GM18861 (cell line): ENCODE measurements around the gene DHX30.
"Not testable (repeated sequence)": the region's sequence is repeated elsewhere in the genome, so short reads cannot be mapped to it uniquely, and the experiment has no call there.

ENCODE experiments used
- ATAC-seq: cut with Tn5 transposase; IDR thresholded peaks from one replicate; pipeline ENCODE4 v1.9.1; 2021; ENCODE audit not compliant: unreplicated experiment

The DHX30 gene

DNA sequence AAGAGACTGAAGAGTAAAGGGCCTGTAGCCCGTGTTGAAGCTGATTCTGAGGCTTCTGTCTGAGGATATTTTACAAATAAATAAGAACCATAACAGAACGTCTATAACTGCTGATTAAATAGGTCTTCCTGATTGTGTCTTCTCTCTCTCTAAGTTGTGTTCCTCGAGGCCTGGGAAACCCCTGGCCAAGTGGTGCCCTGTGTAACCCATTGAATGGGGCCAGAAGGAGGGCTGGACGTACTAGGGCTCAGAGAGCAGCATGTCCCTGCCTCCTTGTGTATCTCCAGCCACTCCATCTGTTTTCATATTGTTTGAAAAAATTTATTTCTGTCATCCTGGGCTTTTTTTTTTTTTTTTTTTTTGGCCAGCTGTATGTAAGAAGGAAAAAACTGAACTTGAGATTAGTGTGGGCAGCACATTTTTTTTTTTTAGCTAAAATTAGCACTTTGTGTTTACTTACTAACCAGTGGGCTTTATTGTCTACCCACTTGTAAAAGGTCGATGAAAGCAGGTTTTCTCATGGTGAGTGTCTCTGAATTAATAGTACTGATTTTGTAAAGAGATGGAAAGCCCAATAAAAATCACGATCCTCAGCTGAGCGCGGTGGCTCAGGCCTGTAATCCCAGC lies 10.7 kb downstream of the DHX30 start:
- ATAC-seq = no peak

GRCh38 chr3:47817609-47818008 lies 14.7 kb downstream of the DHX30 start:
- ATAC-seq = no peak

DNA sequence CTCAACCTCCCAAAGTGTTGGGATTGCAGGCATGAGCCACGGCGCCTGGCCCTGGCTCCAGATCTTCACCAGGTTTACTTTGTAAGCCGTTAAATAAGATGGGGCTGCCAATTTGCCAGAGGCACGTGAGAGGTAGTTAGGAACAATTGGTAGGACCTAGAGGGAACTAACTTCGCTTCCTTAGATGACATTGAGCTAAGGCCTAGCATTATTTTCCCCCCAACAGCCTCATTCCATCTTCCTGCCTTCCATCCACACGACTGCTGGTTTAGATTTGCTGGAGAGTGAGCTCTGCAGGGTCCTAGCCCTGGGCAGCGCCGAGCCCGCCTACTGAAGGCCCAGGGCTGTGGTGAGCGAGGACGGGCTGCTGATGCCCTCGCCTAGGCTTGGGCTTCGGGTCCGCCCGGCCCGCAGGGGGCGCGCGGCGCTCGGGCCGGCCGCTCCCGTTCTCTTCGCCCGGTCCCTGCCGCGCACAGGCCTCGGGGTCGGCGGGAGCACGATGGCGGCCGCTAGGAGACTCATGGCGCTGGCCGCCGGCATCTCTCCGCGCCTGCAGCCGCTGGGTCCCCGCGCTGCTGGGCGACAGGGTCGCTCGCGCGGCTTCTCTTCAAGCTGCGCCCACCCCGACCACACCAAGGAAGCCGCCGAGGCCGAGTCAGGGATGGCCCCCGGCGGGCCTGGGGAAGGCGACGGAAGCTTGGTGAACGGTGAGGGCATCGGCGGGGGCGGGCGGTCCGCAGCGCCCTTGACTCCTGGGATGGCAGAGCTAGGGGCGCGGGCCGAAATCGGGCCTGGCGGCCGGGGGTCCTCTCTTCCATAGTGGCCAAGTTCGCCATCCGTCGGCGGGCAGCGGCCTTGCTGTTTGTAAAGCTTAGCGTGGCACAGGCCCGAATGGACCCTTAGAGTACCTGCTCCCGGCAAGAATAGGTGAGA lies 21.9 kb downstream of the DHX30 start:
- peak; percentile 89 for ATAC-seq

GRCh38 chr3:47825590-47825989 lies 22.7 kb downstream of the DHX30 start:
- no peak for ATAC-seq

- not testable (repeated sequence) for ATAC-seq
Measured at GRCh38 chr3:47829482-47829881, 26.5 kb downstream of the DHX30 start.

DNA sequence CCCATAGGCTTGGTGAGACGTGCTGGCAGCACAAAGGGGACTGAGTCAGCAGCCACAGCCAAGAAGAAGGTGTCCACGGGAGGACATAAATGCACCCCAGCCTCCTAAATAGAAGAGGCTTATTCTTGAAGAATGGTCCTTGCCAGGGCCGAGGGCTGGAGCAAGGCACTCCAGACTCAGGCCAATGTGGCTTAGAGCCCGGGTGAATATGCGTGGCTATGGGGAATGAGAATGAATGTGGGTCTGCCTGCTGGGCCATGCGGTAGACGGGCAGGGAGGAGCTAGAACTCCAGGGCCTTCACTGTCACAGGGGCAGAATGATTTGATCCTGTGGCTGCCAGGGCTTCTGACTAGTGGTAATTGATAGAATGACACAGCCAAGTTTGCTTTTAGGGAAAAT lies 34.0 kb downstream of the DHX30 start:
- ATAC-seq = no peak

DNA sequence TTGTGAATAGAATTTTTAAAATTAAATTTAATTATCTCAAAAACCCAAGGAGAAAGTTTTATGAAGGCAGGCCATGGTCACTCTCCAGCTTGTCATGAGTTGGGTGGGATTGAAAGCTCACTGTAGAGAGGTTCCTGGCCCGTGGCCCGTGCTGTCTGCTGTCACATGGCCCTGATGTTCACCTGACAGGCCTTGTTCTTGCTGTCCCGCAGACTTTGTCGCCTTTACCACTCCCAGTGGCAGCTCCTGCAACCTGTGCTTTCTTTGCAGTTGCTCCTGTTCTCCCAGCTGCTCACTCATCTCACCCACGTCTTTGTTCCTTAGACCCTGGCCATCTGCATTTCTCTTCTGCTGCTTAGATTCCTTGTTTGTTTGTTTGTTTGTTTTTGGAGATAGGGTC lies 35.6 kb downstream of the DHX30 start:
- no peak for ATAC-seq

GRCh38 chr3:47841786-47842349 lies 38.9 kb downstream of the DHX30 start:
- no peak for ATAC-seq

GRCh38 chr3:47846186-47846879 lies 43.4 kb downstream of the DHX30 start:
- ATAC-seq = no peak

DNA sequence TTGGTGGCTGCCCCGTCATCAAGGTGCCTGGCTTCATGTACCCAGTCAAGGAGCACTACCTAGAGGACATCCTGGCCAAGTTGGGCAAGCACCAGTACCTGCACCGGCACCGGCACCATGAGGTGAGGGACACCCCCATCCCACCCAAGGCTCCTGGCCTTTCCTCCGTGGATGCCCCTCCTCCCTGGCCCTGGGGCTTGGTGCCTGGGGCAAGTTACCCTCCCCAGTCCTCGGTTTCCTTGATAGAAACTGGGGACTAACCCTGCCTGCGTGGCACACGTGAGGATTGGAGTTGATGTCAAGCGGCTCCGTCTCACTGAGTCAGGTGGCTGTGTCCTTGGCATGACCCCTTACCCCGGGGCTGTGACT lies 43.9 kb downstream of the DHX30 start:
- ATAC-seq = no peak

DNA sequence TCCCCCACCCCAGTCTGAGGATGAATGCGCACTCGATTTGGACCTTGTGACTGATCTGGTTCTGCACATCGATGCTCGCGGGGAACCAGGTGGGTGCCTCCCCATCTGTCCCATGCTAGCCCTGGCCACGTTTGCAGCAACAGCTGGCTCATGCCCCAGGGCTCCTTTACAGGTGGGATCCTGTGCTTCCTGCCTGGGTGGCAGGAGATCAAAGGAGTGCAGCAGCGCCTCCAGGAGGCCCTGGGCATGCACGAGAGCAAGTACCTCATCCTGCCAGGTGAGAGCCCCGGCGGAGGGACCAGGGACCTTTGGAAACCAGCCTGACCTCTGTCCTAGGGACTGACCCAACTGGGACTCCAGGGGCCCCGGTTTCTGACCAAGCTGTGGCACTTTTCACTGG lies 44.3 kb downstream of the DHX30 start:
- no peak for ATAC-seq

DNA sequence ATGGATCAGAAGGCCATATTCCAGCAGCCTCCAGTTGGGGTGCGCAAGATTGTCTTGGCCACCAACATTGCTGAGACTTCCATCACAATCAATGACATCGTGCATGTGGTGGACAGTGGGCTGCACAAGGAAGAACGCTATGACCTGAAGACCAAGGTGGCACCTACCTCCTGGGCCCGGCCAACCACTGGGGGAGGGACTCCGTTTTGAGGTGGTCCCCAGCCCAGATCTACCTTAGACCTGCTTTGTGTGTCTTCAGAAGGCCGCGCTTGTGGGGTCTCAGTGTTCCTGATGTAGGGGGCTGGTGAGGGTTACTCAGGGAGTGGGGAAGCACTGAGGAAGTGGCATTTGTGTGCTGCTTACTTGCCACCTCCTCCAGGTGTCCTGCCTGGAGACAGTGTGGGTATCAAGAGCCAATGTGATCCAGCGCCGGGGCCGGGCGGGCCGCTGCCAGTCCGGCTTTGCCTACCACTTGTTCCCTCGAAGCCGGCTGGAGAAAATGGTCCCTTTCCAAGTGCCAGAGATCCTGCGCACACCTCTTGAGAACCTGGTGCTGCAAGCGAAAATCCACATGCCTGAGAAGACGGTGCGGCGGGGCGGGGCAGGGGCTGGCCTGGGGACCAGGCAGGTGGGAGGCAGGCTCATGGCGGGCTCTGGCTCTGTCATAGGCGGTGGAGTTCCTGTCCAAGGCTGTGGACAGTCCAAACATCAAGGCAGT lies 45.0 kb downstream of the DHX30 start:
- no peak for ATAC-seq

- ATAC-seq = no peak
Measured at GRCh38 chr3:47848599-47849117, 45.7 kb downstream of the DHX30 start.

DNA sequence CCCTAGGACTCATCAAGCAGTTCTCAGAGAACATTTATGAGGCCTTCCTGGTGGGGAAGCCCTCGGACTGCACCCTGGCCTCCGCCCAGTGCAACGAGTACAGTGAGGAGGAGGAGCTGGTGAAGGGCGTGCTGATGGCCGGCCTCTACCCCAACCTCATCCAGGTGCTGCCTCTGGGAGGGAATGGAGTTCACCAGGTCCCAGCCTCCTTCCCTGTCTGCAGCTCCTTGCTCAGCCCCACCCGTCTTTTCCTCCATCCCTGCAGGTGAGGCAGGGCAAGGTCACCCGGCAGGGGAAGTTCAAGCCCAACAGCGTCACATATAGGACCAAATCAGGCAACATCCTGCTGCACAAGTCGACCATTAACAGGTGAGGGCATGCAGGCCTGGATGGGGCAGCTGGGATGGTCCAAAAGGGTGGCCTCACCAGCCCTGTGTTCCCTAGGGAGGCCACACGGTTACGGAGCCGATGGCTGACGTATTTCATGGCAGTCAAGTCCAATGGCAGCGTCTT lies 46.3 kb downstream of the DHX30 start:
- no peak for ATAC-seq

- ATAC-seq = no peak
Measured at GRCh38 chr3:47849699-47850563, 47.0 kb downstream of the DHX30 start.

DNA sequence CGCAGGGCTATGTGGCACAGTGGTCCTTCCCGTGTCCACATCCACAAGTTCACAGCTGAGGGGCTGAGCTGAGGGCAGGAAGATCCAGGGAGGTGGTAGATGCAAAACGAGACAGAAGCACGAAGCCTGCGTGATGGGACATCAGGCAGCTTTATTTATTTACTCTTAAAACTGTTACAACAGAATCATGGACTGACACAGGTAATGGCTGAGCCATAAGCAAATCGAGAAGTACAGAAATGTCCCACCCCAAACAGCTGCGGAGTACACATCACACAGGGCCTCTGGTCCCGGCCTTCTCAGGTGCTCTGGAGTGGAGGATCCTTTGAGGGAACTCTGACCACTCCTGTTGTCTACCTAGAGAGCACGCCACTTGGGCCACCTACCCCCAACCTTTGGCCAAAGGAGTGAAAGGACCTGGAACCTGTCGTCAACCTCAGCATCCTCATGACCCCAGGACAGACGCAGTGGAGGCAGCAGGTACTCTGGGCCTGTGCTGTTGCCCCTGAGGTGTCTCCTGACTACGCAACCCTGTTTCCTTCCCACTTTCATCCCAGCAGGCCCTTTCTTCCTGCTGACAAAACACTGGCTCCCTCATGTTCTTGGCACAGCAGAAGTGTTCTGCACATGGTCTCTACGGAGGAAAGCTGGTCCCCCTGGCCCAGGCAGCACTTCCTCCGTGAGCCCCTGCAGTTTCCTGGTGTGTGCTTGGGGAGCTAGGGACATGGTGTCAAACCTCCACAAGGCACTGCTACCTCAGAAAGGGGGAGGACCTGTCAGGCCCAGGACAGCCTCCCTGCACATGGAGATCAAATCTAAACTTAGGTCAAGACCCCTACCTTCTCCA lies 47.8 kb downstream of the DHX30 start:
- no peak for ATAC-seq

- ATAC-seq = no peak
Measured at GRCh38 chr3:47851888-47852603, 49.1 kb downstream of the DHX30 start.
